HCT116 (cell line): ENCODE data around the gene LSM4. TPM values are rescaled to one million over a fixed set of nuclear protein-coding genes. Genes with fewer than 3 reads are reported as not detected.
A peak's percentile ranks its signal among the peaks of the same experiment; 100 is the strongest.

Source experiments
- ATAC-seq: fragments of 200-7000 bp; cut with Tn5 transposase; 2 replicates; pipeline ENCODE4 v1.9.1; 2020; ENCODE audit warnings: mild to moderate bottlenecking, moderate library complexity
- BruUV-seq: library from RNA; stranded (reverse); fragments of 400-500 nt; replicated peaks from 2 replicates; lab custom pipeline; 2021; lab: Mats Ljungman, UMichigan
- CTCF ChIA-PET: fragments of 300-600 bp; sonication (Branson Sonifier 250); formaldehyde crosslinking; loops from one replicate; lab custom pipeline; 2021; ENCODE audit warnings: antibody characterized with exemption; lab: Charles Lee
- POLR2A ChIA-PET: fragments of 300-600, 350-600 bp; sonication (Branson Sonifier 250); formaldehyde crosslinking; loops from one replicate; lab custom pipeline; 2021; ENCODE audit warnings: antibody characterized with exemption; lab: Charles Lee
- RAD21 ChIA-PET, 2 experiments: fragments of 300-600 bp; sonication (Branson Sonifier 250); formaldehyde crosslinking; loops; one replicate each; lab custom pipeline; 2023; ENCODE audit warnings: low total read pairs in 2 of 2; ENCODE audit not compliant: uncharacterized antibody in 2 of 2, unreplicated experiment in 2 of 2, low non-redundant PET in 1 of 2; lab: Charles Lee
- DNase-seq: peaks from one replicate; pipeline ENCODE4 v3.0.0-alpha.2; 2010; ENCODE audit warnings: low read depth, low spot score
- H2AFZ ChIP-seq: fragments of 200-600 bp; shearing (Covaris generic), sonication (generic); 2 replicates; pipeline ENCODE4 v1.6.1; 2017; ENCODE audit warnings: low read depth, mixed run types, mixed read lengths, antibody characterized with exemption, low read length; ENCODE audit not compliant: poor library complexity, severe bottlenecking
- H3K27ac ChIP-seq: 2 replicates; pipeline ENCODE4 v1.5.1; 2012; ENCODE audit warnings: low read depth, low read length
- H3K27me3 ChIP-seq: fragments of 200-600 bp; sonication (generic); 2 replicates; pipeline ENCODE4 v1.6.1; 2016; ENCODE audit warnings: mixed run types, low read length, mixed read lengths; ENCODE audit not compliant: insufficient read depth
- H3K36me3 ChIP-seq, 2 experiments: fragments of 200-500 bp in 1 of 2; fragments of 200-600 bp in 1 of 2; sonication (Bioruptor generic) in 1 of 2; sonication (generic) in 1 of 2; 2 replicates each; pipeline versions ENCODE4 v1.5.1 to v1.6.1; 2014 to 2016; ENCODE audit warnings: low read length in 2 of 2, inconsistent platforms in 1 of 2, mixed read lengths in 1 of 2, mixed run types in 1 of 2; ENCODE audit not compliant: insufficient read depth in 2 of 2, control insufficient read depth in 1 of 2
- H3K4me1 ChIP-seq, 2 experiments: fragments of 200-600 bp in 1 of 2; sonication (generic) in 1 of 2; 2 replicates each; pipeline versions ENCODE4 v1.5.1 to v1.6.1; 2012 to 2017; ENCODE audit warnings: low read length in 2 of 2, inconsistent platforms in 1 of 2, mild to moderate bottlenecking in 1 of 2, mixed read lengths in 1 of 2, mixed run types in 1 of 2, moderate library complexity in 1 of 2; ENCODE audit not compliant: insufficient read depth in 2 of 2, control insufficient read depth in 1 of 2
- H3K4me2 ChIP-seq: fragments of 200-600 bp; sonication (generic); 2 replicates; pipeline ENCODE4 v1.6.1; 2017; ENCODE audit warnings: mixed run types, low read length, mixed read lengths
- H3K4me3 ChIP-seq, 2 experiments: fragments of 200-600 bp in 1 of 2; sonication (generic) in 1 of 2; replicated peaks in 1 of 2; 2 replicates each; pipeline ENCODE4 v1.5.1; 2011 to 2016; ENCODE audit warnings: low read length in 2 of 2, control low read depth in 1 of 2, low read depth in 1 of 2, mild to moderate bottlenecking in 1 of 2, mixed read lengths in 1 of 2, mixed run types in 1 of 2
- H3K79me2 ChIP-seq: fragments of 200-600 bp; sonication (generic); 2 replicates; pipeline ENCODE4 v1.6.1; 2017; ENCODE audit warnings: mild to moderate bottlenecking, mixed run types, low read length, moderate library complexity, mixed read lengths; ENCODE audit not compliant: insufficient read depth
- H3K9ac ChIP-seq: fragments of 200-600 bp; sonication (generic); 2 replicates; pipeline ENCODE4 v1.6.1; 2016; ENCODE audit warnings: low read length, mixed read lengths
- H3K9me2 ChIP-seq: fragments of 200-600 bp; sonication (generic), shearing (Covaris generic); 2 replicates; pipeline ENCODE4 v1.6.1; 2017; ENCODE audit warnings: mixed run types, mild to moderate bottlenecking, moderate library complexity; ENCODE audit not compliant: insufficient read depth
- H3K9me3 ChIP-seq, 2 experiments: fragments of 200-500 bp in 1 of 2; fragments of 200-600 bp in 1 of 2; sonication (Bioruptor generic) in 1 of 2; sonication (generic) in 1 of 2; 2 replicates each; pipeline ENCODE4 v1.6.1; 2014 to 2017; ENCODE audit warnings: low read length in 2 of 2, mixed read lengths in 2 of 2, inconsistent platforms in 1 of 2, low read depth in 1 of 2, mild to moderate bottlenecking in 1 of 2, mixed run types in 1 of 2, moderate library complexity in 1 of 2; ENCODE audit not compliant: control insufficient read depth in 1 of 2, insufficient read depth in 1 of 2
- H4K20me1 ChIP-seq: fragments of 200-600 bp; sonication (generic), shearing (Covaris generic); 2 replicates; pipeline ENCODE4 v1.6.1; 2017; ENCODE audit warnings: mixed run types, mild to moderate bottlenecking, moderate library complexity; ENCODE audit not compliant: insufficient read depth
- CEBPB ChIP-seq: IDR thresholded peaks from 2 replicates; pipeline ENCODE4 v1.6.1; 2012; ENCODE audit warnings: low read depth
- EGR1 ChIP-seq: IDR thresholded peaks from 2 replicates; pipeline ENCODE4 v1.6.1; 2012; ENCODE audit warnings: low read depth
- EZH2 ChIP-seq: fragments of 200-600 bp; sonication (generic); IDR thresholded peaks from 2 replicates; pipeline ENCODE4 v1.6.1; 2017; ENCODE audit warnings: antibody characterized with exemption, mixed run types
- EZH2phosphoT487 ChIP-seq: fragments of 200-600 bp; IDR thresholded peaks from 2 replicates; pipeline ENCODE4 v1.6.1; 2018; ENCODE audit warnings: antibody characterized with exemption, borderline replicate concordance
- FOSL1 ChIP-seq: IDR thresholded peaks from 2 replicates; pipeline ENCODE4 v1.6.1; 2012; ENCODE audit warnings: low read depth
- JUND ChIP-seq: IDR thresholded peaks from 2 replicates; pipeline ENCODE4 v1.6.1; 2012
- POLR2AphosphoS5 ChIP-seq: IDR thresholded peaks from 2 replicates; pipeline ENCODE4 v1.6.1; 2011; ENCODE audit warnings: mild to moderate bottlenecking, low read depth, low read length, moderate library complexity
- RAD21 ChIP-seq: IDR thresholded peaks from 2 replicates; pipeline ENCODE4 v1.6.1; 2012; ENCODE audit warnings: low read depth, mild to moderate bottlenecking
- SIN3A ChIP-seq: IDR thresholded peaks from 2 replicates; pipeline ENCODE4 v1.6.1; 2012; ENCODE audit warnings: low read depth
- SP1 ChIP-seq: IDR thresholded peaks from 2 replicates; pipeline ENCODE4 v1.6.1; 2012; ENCODE audit warnings: low read depth
- SRF ChIP-seq: IDR thresholded peaks from 2 replicates; pipeline ENCODE4 v1.6.1; 2012; ENCODE audit warnings: low read depth
- TCF7L2 ChIP-seq: IDR thresholded peaks from 2 replicates; pipeline ENCODE4 v1.7.0; 2011; ENCODE audit warnings: borderline replicate concordance, inconsistent platforms; ENCODE audit not compliant: insufficient read depth, insufficient read length; ENCODE audit errors: extremely low read depth
- YY1 ChIP-seq: IDR thresholded peaks from 2 replicates; pipeline ENCODE4 v1.6.1; 2011; ENCODE audit warnings: low read length, low read depth, moderate library complexity, mild to moderate bottlenecking; ENCODE audit not compliant: insufficient replicate concordance; ENCODE audit errors: extremely low read depth
- ZFX ChIP-seq: fragments of 450-650 bp; IDR thresholded peaks from 2 replicates; pipeline ENCODE4 v1.6.1; 2017
- ZNF274 ChIP-seq: fragments of 200-500 bp; sonication (Bioruptor generic); IDR thresholded peaks from 2 replicates; pipeline ENCODE4 v1.6.1; 2014; ENCODE audit warnings: mild to moderate bottlenecking, low read depth, low read length, inconsistent platforms
- intact Hi-C: fragments of 100-400 bp; cut with micrococcal nuclease; formaldehyde crosslinking; loops from 2 replicates; pipeline ENCODE4 v1.10.0; 2022
- total RNA-seq: library from RNA; stranded (reverse); gene quantifications from one replicate; pipeline ENCODE4 v1.2.1, GENCODE V29; 2021; ENCODE audit not compliant: unreplicated experiment
- TF ChIP-seq, protein P1 (sequence below): IDR thresholded peaks from 2 replicates; pipeline ENCODE4 v1.6.1; 2012
- TF ChIP-seq, protein P2 (sequence below), 3 experiments: fragments of 200-600 bp in 1 of 3; sonication (generic) in 1 of 3; IDR thresholded peaks in 2 of 3; conservative IDR thresholded peaks in 1 of 3; 2 replicates each; pipeline ENCODE4 v1.5.1; 2012 to 2017; ENCODE audit warnings: low read depth in 2 of 3, low read length in 2 of 3, antibody characterized with exemption in 1 of 3, borderline replicate concordance in 1 of 3, control low read depth in 1 of 3, mild to moderate bottlenecking in 1 of 3, mixed read lengths in 1 of 3, mixed run types in 1 of 3, moderate library complexity in 1 of 3; ENCODE audit not compliant: insufficient read depth in 1 of 3
- TF ChIP-seq, protein P3 (sequence below): IDR thresholded peaks from 2 replicates; pipeline ENCODE4 v1.6.1; 2011; ENCODE audit warnings: mild to moderate bottlenecking, low read length, moderate library complexity; ENCODE audit not compliant: insufficient replicate concordance; ENCODE audit errors: extremely low read depth
- TF ChIP-seq, protein P4 (sequence below): IDR thresholded peaks from 2 replicates; pipeline ENCODE4 v1.6.1; 2012
- TF ChIP-seq, protein P5 (sequence below): IDR thresholded peaks from 2 replicates; pipeline ENCODE4 v1.6.1; 2012; ENCODE audit warnings: low read depth

LSM4 gene
- total RNA-seq, 1 experiment from 2014 or later = 400 TPM

DNA sequence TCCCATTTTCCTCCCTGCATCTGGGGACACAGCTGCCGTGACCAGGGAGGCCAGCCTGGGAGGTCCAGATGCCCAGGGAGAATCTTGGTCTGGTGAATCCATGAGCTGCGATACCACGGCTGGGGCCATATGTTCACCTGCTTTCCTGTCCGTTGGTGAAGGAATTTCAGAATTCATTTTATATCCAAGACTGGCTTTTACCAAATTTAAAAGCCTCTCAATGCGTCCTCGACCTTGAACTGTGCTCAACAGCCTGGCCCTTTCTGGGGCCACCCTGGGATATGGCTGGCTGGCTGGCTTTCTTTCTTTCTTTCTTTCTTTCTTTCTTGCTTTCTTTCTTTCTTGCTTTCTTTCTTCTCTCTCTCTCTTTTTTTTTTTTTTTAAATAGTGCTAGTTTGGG is 40.9 kb upstream of the LSM4 start:
- ChIA-PET CTCF (interaction anchor here (1.1 kb wide), 1 partner anchor 35 kb away, joined by 3 read pairs; no protein-coding TSS in a partner anchor), POLR2A (interaction anchor here (0.9 to 9.1 kb wide), 3 partner anchors 22 to 83 kb away, joined by 3 to 58 read pairs (median 4); partner anchors contain the start of gene GDF15), RAD21 (interaction anchor here in 1 of 2 experiments (0.5 kb wide), 1 partner anchor 12 kb away, joined by 4 read pairs; no protein-coding TSS in a partner anchor)
- intact Hi-C loops = no loop called here
- no peak overlapping the region for H2AFZ ChIP-seq
- H4K20me1 ChIP-seq = no peaks in the 10 kb centered on the region
- DNase-seq (no peak), ATAC-seq (no peak)
- no peaks in the 10 kb centered on the region for H3K79me2 ChIP-seq
- H3K4me3 ChIP-seq = no peak overlapping the region
- no peaks in the 10 kb centered on the region for H3K9me3 ChIP-seq
- peak overlapping the region; percentile 99 for H3K27ac ChIP-seq
- peaks cover 51 to 65% of the 10 kb centered on the region in 2 experiments for H3K4me1 ChIP-seq
- H3K27me3 ChIP-seq = no peaks in the 10 kb centered on the region
- no peaks in the 10 kb centered on the region for H3K36me3 ChIP-seq
- H3K4me2 ChIP-seq = peak overlapping the region; percentile 64; the same call in 1 of the 2 replicates
- H3K9ac ChIP-seq = peak overlapping the region; percentile 63; the same call in 1 of the 2 replicates
- TF ChIP-seq RAD21 (no peak), SP1 (no peak), EGR1 (no peak), FOSL1 (no peak), TCF7L2 (no peak), CEBPB (no peak), EZH2phosphoT487 (no peak), POLR2AphosphoS5 (no peak), EZH2 (no peak), SRF (no peak), SIN3A (no peak), ZNF274 (no peak), JUND (no peak), YY1 (no peak), ZFX (no peak)
- TF ChIP-seq, protein P1, sequence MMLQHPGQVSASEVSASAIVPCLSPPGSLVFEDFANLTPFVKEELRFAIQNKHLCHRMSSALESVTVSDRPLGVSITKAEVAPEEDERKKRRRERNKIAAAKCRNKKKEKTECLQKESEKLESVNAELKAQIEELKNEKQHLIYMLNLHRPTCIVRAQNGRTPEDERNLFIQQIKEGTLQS = no peak
- TF ChIP-seq, protein P2, sequence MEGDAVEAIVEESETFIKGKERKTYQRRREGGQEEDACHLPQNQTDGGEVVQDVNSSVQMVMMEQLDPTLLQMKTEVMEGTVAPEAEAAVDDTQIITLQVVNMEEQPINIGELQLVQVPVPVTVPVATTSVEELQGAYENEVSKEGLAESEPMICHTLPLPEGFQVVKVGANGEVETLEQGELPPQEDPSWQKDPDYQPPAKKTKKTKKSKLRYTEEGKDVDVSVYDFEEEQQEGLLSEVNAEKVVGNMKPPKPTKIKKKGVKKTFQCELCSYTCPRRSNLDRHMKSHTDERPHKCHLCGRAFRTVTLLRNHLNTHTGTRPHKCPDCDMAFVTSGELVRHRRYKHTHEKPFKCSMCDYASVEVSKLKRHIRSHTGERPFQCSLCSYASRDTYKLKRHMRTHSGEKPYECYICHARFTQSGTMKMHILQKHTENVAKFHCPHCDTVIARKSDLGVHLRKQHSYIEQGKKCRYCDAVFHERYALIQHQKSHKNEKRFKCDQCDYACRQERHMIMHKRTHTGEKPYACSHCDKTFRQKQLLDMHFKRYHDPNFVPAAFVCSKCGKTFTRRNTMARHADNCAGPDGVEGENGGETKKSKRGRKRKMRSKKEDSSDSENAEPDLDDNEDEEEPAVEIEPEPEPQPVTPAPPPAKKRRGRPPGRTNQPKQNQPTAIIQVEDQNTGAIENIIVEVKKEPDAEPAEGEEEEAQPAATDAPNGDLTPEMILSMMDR (IDR thresholded peaks at IDR 0.05 in 2 of 3, conservative IDR thresholded peaks at IDR 0.05 in 1 of 3; ENCODE audit: borderline replicate concordance in 1 of 3, insufficient read depth in 1 of 3, low read depth in 2 of 3, low read length in 2 of 3) = no peak
- TF ChIP-seq, protein P3, sequence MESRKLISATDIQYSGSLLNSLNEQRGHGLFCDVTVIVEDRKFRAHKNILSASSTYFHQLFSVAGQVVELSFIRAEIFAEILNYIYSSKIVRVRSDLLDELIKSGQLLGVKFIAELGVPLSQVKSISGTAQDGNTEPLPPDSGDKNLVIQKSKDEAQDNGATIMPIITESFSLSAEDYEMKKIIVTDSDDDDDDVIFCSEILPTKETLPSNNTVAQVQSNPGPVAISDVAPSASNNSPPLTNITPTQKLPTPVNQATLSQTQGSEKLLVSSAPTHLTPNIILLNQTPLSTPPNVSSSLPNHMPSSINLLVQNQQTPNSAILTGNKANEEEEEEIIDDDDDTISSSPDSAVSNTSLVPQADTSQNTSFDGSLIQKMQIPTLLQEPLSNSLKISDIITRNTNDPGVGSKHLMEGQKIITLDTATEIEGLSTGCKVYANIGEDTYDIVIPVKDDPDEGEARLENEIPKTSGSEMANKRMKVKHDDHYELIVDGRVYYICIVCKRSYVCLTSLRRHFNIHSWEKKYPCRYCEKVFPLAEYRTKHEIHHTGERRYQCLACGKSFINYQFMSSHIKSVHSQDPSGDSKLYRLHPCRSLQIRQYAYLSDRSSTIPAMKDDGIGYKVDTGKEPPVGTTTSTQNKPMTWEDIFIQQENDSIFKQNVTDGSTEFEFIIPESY = no peak
- TF ChIP-seq, protein P4, sequence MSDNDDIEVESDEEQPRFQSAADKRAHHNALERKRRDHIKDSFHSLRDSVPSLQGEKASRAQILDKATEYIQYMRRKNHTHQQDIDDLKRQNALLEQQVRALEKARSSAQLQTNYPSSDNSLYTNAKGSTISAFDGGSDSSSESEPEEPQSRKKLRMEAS = no peak
- TF ChIP-seq, protein P5, sequence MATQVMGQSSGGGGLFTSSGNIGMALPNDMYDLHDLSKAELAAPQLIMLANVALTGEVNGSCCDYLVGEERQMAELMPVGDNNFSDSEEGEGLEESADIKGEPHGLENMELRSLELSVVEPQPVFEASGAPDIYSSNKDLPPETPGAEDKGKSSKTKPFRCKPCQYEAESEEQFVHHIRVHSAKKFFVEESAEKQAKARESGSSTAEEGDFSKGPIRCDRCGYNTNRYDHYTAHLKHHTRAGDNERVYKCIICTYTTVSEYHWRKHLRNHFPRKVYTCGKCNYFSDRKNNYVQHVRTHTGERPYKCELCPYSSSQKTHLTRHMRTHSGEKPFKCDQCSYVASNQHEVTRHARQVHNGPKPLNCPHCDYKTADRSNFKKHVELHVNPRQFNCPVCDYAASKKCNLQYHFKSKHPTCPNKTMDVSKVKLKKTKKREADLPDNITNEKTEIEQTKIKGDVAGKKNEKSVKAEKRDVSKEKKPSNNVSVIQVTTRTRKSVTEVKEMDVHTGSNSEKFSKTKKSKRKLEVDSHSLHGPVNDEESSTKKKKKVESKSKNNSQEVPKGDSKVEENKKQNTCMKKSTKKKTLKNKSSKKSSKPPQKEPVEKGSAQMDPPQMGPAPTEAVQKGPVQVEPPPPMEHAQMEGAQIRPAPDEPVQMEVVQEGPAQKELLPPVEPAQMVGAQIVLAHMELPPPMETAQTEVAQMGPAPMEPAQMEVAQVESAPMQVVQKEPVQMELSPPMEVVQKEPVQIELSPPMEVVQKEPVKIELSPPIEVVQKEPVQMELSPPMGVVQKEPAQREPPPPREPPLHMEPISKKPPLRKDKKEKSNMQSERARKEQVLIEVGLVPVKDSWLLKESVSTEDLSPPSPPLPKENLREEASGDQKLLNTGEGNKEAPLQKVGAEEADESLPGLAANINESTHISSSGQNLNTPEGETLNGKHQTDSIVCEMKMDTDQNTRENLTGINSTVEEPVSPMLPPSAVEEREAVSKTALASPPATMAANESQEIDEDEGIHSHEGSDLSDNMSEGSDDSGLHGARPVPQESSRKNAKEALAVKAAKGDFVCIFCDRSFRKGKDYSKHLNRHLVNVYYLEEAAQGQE = no peak
- H3K9me2 ChIP-seq = no peaks in the 10 kb centered on the region
- no TSS peak for BruUV-seq
